SK-N-SH treated with all-trans-retinoic acid at 6 μM for 48 hours (cell line): ENCODE data around the gene GRAMD4.

Experiments used
- ATAC-seq: fragments of 200-7000 bp; cut with Tn5 transposase; 3 replicates; pipeline ENCODE4 v1.9.1; 2020; ENCODE audit warnings: mild to moderate bottlenecking, moderate library complexity
- ARNTL ChIP-seq: fragments of 450-650 bp; formaldehyde crosslinking; IDR thresholded peaks from 2 replicates; pipeline ENCODE4 v1.5.0; 2020; ENCODE audit warnings: low read depth, mild to moderate bottlenecking, moderate library complexity, borderline replicate concordance
- BACH2 ChIP-seq: fragments of 250-450 bp; sonication (Bioruptor Pico); IDR thresholded peaks from 2 replicates; pipeline ENCODE4 v1.9.0; 2021; ENCODE audit warnings: mild to moderate bottlenecking, borderline replicate concordance
- CREB5 ChIP-seq: fragments of 250-450 bp; sonication (Bioruptor Pico); IDR thresholded peaks from 2 replicates; pipeline ENCODE4 v1.5.1; 2020; ENCODE audit warnings: low read depth, mild to moderate bottlenecking, moderate library complexity
- CSRNP3 ChIP-seq: fragments of 250-450 bp; sonication (Bioruptor Pico); IDR thresholded peaks from 2 replicates; pipeline ENCODE4 v1.5.1; 2021; ENCODE audit warnings: mild to moderate bottlenecking, moderate library complexity
- ESRRG ChIP-seq: fragments of 250-450 bp; sonication (Bioruptor Pico); IDR thresholded peaks from 2 replicates; pipeline ENCODE4 v1.6.1; 2021; ENCODE audit warnings: mild to moderate bottlenecking
- GLIS3 ChIP-seq: fragments of 250-450 bp; sonication (Bioruptor Pico); IDR thresholded peaks from 2 replicates; pipeline ENCODE4 v1.5.0; 2020; ENCODE audit warnings: mild to moderate bottlenecking, moderate library complexity
- ISL1 ChIP-seq: fragments of 250-450 bp; sonication (Bioruptor Pico); IDR thresholded peaks from 2 replicates; pipeline ENCODE4 v2.1.2; 2022; ENCODE audit warnings: mild to moderate bottlenecking, moderate library complexity
- PATZ1 ChIP-seq: fragments of 250-450 bp; sonication (Bioruptor Pico); IDR thresholded peaks from 2 replicates; pipeline ENCODE4 v1.8.0; 2020; ENCODE audit warnings: mild to moderate bottlenecking, moderate library complexity, borderline replicate concordance
- POU6F1 ChIP-seq: fragments of 250-450 bp; sonication (Bioruptor Pico); IDR thresholded peaks from 2 replicates; pipeline ENCODE4 v1.8.0; 2021; ENCODE audit warnings: low read depth, mild to moderate bottlenecking, moderate library complexity, borderline replicate concordance
- RARB ChIP-seq: fragments of 250-450 bp; sonication (Bioruptor Pico); IDR thresholded peaks from 2 replicates; pipeline ENCODE4 v1.8.0; 2021; ENCODE audit warnings: mild to moderate bottlenecking, moderate library complexity
- SNAI2 ChIP-seq: fragments of 250-450 bp; sonication (Bioruptor Pico); IDR thresholded peaks from 2 replicates; pipeline ENCODE4 v1.5.0; 2020; ENCODE audit warnings: mild to moderate bottlenecking, moderate library complexity
- TOX ChIP-seq: fragments of 250-450 bp; sonication (Bioruptor Pico); IDR thresholded peaks from 2 replicates; pipeline ENCODE4 v1.8.0; 2021; ENCODE audit warnings: mild to moderate bottlenecking, moderate library complexity, borderline replicate concordance
- TSHZ2 ChIP-seq: fragments of 250-450 bp; sonication (Bioruptor Pico); IDR thresholded peaks from 2 replicates; pipeline ENCODE4 v1.5.0; 2020; ENCODE audit warnings: mild to moderate bottlenecking, moderate library complexity
- ZC3H10 ChIP-seq: fragments of 250-450 bp; sonication (Bioruptor Pico); IDR thresholded peaks from 2 replicates; pipeline ENCODE4 v1.5.1; 2021; ENCODE audit warnings: mild to moderate bottlenecking, moderate library complexity
- ZFP3 ChIP-seq: fragments of 250-450 bp; sonication (Bioruptor Pico); IDR thresholded peaks from 2 replicates; pipeline ENCODE4 v1.5.0; 2020; ENCODE audit warnings: mild to moderate bottlenecking, moderate library complexity
- ZNF565 ChIP-seq: fragments of 450-650 bp; formaldehyde crosslinking; conservative IDR thresholded peaks from 2 replicates; pipeline ENCODE4 v1.5.0; 2020; ENCODE audit warnings: low read depth, mild to moderate bottlenecking, moderate library complexity
- ZNF70 ChIP-seq: fragments of 450-650 bp; formaldehyde crosslinking; IDR thresholded peaks from 2 replicates; pipeline ENCODE4 v1.5.0; 2020; ENCODE audit warnings: mild to moderate bottlenecking, moderate library complexity

The GRAMD4 gene

GRCh38 chr22:46695346-46696228 is 75.4 kb downstream of the GRAMD4 start:
- no peak for ATAC-seq

GRCh38 chr22:46696229-46696518 is 76.0 kb downstream of the GRAMD4 start:
- TF ChIP-seq ARNTL (CRISPR knock-in tag): no peak
- no peak for TF ChIP-seq ZFP3 (CRISPR knock-in tag)
- no peak for TF ChIP-seq POU6F1 (CRISPR knock-in tag)
- TF ChIP-seq CREB5 (CRISPR knock-in tag): no peak
- no peak for TF ChIP-seq ZNF70 (CRISPR knock-in tag)
- no peak for TF ChIP-seq RARB (CRISPR knock-in tag)
- TF ChIP-seq PATZ1 (CRISPR knock-in tag): no peak
- no peak for TF ChIP-seq ISL1 (CRISPR knock-in tag)
- no peak for ATAC-seq

More at GRCh38 chr22:46695346-46696228, 75.4 kb downstream of the GRAMD4 start:
- no peak for TF ChIP-seq ARNTL (CRISPR knock-in tag)
- no peak for TF ChIP-seq TOX
- TF ChIP-seq CSRNP3 (CRISPR knock-in tag): no peak
- TF ChIP-seq ZNF70 (CRISPR knock-in tag): no peak
- no peak for TF ChIP-seq ZNF565 (CRISPR knock-in tag)
- no peak for TF ChIP-seq TSHZ2 (CRISPR knock-in tag)
- TF ChIP-seq GLIS3 (CRISPR knock-in tag): no peak
- TF ChIP-seq ISL1 (CRISPR knock-in tag): no peak
- TF ChIP-seq POU6F1 (CRISPR knock-in tag): no peak
- TF ChIP-seq SNAI2 (CRISPR knock-in tag): no peak

GRCh38 chr22:46696614-46697013 is 76.4 kb downstream of the GRAMD4 start:
- no peak for ATAC-seq
- TF ChIP-seq TOX: no peak
- no peak for TF ChIP-seq PATZ1 (CRISPR knock-in tag)
- TF ChIP-seq ESRRG: no peak
- TF ChIP-seq CSRNP3 (CRISPR knock-in tag): no peak
- no peak for TF ChIP-seq TSHZ2 (CRISPR knock-in tag)
- no peak for TF ChIP-seq RARB (CRISPR knock-in tag)
- no peak for TF ChIP-seq ARNTL (CRISPR knock-in tag)
- TF ChIP-seq ZNF565 (CRISPR knock-in tag): no peak
- TF ChIP-seq BACH2 (CRISPR knock-in tag): no peak
- no peak for TF ChIP-seq ZC3H10 (CRISPR knock-in tag)
